GM19452 (cell line): ENCODE results near the gene TRABD2B.

ENCODE experiments used
- ATAC-seq: cut with Tn5 transposase; IDR thresholded peaks from one replicate; pipeline ENCODE4 v1.9.1; 2021; ENCODE audit not compliant: unreplicated experiment

The TRABD2B gene

GRCh38 chr1:47782414-47783166, 214.6 kb downstream of the TRABD2B start:
- ATAC-seq = no peak

- no peak for ATAC-seq
Measured at GRCh38 chr1:47781171-47781959, 215.8 kb downstream of the TRABD2B start.

DNA sequence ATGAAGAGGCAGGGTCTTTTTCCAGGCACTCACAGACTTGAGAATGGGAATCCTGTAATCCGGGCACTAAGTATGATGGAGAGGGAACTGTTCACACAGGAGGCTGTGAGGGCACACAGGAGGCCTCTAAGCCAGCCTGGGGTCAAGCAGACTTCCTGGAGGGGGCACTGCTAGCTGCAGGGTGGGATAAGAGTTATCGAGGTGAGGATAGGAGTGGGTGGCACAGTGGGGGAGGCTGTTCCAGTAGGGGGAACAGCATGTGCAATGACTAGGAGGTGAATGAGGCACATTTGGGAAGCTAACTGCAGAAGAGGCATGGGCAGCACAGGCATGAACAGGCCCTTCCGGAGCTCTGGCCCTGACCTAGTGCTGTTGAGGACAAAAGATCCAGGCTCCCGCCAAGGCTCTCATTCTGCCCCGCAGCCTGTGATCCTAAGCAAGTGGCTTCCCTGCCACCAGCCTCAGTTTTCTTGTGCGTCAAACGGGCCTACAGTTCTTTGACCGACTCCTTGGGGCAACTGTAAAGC, 216.7 kb downstream of the TRABD2B start:
- no peak for ATAC-seq

GRCh38 chr1:47779613-47780012, 217.6 kb downstream of the TRABD2B start:
- no peak for ATAC-seq

DNA sequence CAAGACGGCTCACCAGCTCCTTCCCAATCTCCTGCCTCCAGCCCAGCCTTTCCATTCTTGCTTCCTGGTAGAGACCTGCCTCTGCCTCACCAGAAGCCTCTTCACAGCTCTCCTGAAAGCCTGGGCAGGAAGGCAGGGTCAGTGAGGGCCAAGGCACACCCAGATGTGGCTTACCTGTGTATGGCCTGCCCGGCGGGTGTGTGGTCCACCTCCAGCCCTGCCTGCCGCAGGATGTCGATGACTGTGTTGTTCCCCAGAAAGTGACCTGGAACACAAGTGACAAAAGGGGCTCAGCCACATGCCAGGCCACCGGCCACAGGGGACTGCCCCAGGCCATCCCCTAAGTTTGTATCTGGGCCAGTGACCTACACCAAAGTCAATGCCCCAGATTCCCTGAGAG, 218.9 kb downstream of the TRABD2B start:
- no peak for ATAC-seq

DNA sequence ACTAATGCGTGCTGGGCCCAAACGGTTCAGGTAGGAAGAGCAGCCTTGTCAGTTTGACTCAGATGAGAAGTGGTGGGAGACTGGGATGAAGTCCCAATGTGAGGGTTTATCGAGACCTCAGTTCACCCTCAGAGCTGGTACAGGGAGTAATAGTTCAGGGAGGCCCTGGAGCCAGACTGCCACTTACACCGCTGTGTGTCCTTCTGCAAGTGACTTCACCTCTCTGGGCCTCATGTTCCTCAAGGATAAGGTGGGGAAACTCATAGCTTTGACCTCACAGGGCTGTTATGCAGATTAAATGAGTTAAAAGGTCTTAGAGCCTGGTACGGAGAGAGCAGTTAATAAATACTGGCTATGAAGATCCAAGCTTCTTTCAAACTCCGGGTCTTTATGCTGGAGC, 219.9 kb downstream of the TRABD2B start:
- ATAC-seq = no peak

- ATAC-seq = no peak
Measured at GRCh38 chr1:47776667-47777131, 220.5 kb downstream of the TRABD2B start.

- no peak for ATAC-seq
Measured at GRCh38 chr1:47774986-47775834, 222.0 kb downstream of the TRABD2B start.

GRCh38 chr1:47772960-47773682, 224.1 kb downstream of the TRABD2B start:
- ATAC-seq = no peak

- ATAC-seq = no peak
Measured at GRCh38 chr1:47772281-47772680, 224.9 kb downstream of the TRABD2B start.

- no peak for ATAC-seq
Measured at GRCh38 chr1:47771751-47772150, 225.4 kb downstream of the TRABD2B start.

DNA sequence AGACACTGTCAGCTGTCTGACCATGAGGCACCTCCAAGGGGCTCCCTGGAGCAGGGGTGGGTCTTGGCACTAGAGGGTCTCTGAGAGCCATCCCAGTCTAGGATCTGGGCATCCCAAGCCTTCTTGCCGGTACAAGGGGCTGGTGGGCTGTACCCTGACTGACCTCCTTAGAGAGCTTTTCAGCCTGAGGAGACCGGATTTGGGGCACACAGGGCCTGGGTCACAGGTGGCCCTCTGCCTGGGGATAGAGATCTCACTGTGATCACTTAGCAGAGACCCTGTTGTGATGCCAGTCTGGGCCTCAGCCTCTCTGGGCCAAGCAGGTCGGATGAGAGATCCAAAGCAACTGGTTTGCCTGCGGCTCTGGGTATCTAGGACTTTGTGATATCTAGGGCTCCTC, 227.2 kb downstream of the TRABD2B start:
- no peak for ATAC-seq

- no peak for ATAC-seq
Measured at GRCh38 chr1:47769295-47769694, 227.9 kb downstream of the TRABD2B start.

GRCh38 chr1:47767741-47768100, 229.5 kb downstream of the TRABD2B start:
- ATAC-seq = no peak

DNA sequence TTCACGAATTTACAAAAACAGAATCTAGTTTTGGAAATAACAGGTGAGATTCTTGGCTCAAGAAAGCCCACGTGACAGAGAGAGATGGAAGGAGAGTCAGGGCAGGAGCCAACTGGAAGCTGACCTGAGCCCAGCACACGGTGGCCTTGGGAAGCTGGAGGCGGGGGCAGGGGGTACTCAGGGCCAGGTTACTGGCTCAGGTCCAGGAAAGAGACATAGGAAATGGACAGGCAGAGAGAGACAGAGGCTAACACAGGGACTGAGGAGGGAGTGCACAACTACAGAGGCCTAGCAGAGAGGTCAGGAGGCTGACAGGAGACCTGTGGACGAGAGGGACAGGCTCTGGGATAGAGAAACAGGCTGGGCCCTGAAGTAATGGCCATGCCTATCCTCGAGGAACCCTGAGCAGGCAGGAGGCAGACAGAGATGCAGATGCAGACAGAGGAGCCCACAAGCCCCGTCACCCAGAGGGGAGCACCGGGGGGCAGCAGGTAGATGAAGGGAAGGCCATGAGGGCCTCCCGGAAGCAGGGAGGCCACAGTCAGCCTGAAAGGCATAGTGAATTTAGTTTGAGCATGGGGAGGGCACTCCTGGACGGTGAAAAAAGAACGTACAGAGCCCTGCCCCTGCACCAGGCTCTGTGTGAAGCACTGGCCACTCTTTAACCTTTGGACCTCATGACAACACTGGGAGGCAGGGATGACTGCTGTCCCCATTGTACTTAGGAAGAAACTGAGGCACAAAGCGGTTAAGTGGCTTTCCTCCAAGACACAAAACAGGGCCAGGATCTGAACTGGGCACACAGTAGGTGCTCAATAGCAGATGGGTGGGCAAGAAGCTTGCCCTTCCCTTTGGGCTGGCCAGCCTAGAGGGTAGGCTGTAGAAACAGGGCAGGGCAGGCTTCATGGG, 230.1 kb downstream of the TRABD2B start:
- no peak for ATAC-seq

DNA sequence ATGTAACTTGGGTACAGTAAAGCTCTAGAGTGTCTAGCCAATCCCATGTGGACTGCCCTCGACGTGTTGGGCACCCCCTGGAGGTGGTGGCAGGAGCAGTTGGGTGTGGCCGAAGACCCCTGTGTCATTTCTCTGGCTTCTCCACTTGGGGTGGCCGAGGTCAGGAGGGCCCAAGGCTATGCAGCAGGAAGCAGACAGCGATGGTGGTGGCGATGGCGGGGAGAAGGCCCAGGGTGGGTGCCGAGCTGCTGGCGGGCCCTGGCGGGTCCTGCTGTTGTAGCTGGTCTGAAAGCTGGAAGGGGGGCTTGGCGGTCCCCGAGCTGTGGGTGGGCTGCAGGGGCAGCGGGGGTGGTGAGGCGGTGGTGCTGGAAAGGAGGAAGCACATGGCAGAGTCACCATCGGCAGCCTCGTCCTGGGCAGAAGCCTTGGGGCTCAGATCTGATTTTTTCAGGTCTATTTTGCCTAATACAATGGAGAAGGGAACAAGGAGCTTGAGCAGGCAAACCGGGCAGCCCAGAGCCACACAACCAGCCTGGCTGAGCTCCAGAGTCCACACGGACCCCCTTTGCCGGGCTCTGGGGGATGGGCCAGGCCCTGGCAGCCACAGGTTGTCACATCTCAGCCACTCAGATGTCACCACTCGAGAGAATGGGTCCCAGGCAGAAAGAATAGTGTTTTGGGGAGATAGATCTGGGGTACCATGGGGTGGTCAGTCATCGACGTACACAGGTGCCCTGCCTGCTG, 231.3 kb downstream of the TRABD2B start:
- no peak for ATAC-seq

GRCh38 chr1:47765236-47765635, 231.9 kb downstream of the TRABD2B start:
- ATAC-seq = no peak

DNA sequence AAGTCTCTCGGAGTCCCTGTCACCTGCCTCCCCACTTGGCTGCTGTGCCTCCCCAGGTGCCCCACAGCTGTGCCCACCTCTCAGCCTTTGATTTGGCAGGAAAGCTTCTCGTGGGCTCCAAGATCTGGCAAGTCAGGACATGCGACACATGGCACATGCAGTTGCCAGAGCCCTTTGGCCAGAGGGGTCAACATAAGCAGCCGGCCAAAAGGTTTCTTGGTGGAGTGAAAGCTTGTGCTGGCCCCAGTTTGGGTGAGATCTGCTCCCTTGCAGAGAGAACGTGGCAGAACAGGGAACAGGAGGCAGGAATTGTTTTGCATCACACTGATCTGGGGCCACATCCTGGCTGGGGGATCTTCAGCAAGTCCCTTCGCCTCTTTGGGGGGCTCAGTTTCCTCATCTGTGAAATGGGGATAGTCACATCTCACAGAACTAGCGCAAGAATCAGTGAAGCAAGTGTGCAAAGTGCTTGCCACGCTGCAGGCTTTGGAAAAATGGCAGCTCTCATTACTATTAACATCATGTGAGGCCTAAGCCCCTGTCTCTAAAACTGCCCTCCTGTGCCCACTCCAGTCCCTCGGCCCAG, 232.6 kb downstream of the TRABD2B start:
- no peak for ATAC-seq
